Colonic mucosa (tissue), 4 donors: ENCODE data around the gene CCDC152. TPM values are rescaled to one million over a fixed set of nuclear protein-coding genes. Genes with fewer than 3 reads are reported as not detected.
A peak's percentile ranks its signal among the peaks of the same experiment; 100 is the strongest.
"Not testable (repeated sequence)": the region's sequence is repeated elsewhere in the genome, so short reads cannot be mapped to it uniquely, and the experiment has no call there.

ENCODE experiments used
- DNase-seq: peaks from one replicate; pipeline ENCODE4 v3.0.0-alpha.2; 2020
- H3K27ac ChIP-seq: fragments of 200-600 bp; one replicate; pipeline ENCODE4 v1.8.0; 2021
- H3K27me3 ChIP-seq: fragments of 200-600 bp; one replicate; pipeline ENCODE4 v1.8.0; 2021
- H3K36me3 ChIP-seq: fragments of 200-600 bp; one replicate; pipeline ENCODE4 v1.8.0; 2021
- H3K4me1 ChIP-seq: fragments of 200-600 bp; one replicate; pipeline ENCODE4 v1.8.0; 2021; ENCODE audit warnings: mild to moderate bottlenecking
- H3K4me3 ChIP-seq: fragments of 200-600 bp; one replicate; pipeline ENCODE4 v1.8.0; 2021
- H3K9ac ChIP-seq, 2 donors: one replicate each; pipeline ENCODE4 v1.7.0; 2013; ENCODE audit warnings: control low read depth in 2 of 2, low read depth in 2 of 2, low read length in 2 of 2
- H3K9me3 ChIP-seq: fragments of 200-600 bp; one replicate; pipeline ENCODE4 v1.8.0; 2021
- intact Hi-C: fragments of 100-400 bp; cut with DNase I; formaldehyde crosslinking; loops from one replicate; pipeline ENCODE4 v1.14.1; 2022
- total RNA-seq, 2 donors: library from RNA; stranded (reverse); fragmentation: NEBNext Ultra II Directional in 1 of 2; extraction: Animal tissue kit (Norgen Biotek cat#: 25700) in 1 of 2; gene quantifications; one replicate each; pipeline ENCODE4 v1.2.1, GENCODE V29; 2021
- TF ChIP-seq, protein P1 (sequence below): fragments of 200-600 bp; IDR thresholded peaks from one replicate; pipeline ENCODE4 v1.8.0; 2022; ENCODE audit warnings: antibody characterized with exemption, mild to moderate bottlenecking
- donor health status: healthy.
- donor health status: DM: no; HTN: no; CAD: no.
- donor health status: DM: no; HTN: no; CAD: no.

CCDC152 gene
- total RNA-seq, 2 donors from 2014 or later = 0.27 TPM; not detected in 1

DNA sequence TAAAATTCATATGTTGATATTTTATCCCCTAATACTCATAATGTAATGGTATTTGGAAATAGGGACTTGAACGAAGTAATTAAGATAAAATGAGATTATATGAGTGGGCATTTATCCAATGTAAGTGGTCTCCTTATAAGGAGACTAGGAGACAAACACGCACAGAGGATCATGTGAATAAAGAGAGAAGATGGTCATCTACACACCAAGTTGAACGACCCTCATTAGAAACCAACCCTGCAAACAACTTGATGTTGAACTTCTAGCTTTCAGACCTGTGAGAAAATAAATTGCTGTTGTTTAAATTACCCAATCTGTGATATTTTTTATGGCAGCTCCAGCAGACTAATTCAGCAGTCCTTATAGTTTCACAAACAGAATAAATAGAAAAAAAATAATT, 82.6 kb downstream of the CCDC152 start:
- no peaks in the 10 kb centered on the region for H3K4me1 ChIP-seq
- H3K9ac ChIP-seq = no peak overlapping the region
- TF ChIP-seq, protein P1, sequence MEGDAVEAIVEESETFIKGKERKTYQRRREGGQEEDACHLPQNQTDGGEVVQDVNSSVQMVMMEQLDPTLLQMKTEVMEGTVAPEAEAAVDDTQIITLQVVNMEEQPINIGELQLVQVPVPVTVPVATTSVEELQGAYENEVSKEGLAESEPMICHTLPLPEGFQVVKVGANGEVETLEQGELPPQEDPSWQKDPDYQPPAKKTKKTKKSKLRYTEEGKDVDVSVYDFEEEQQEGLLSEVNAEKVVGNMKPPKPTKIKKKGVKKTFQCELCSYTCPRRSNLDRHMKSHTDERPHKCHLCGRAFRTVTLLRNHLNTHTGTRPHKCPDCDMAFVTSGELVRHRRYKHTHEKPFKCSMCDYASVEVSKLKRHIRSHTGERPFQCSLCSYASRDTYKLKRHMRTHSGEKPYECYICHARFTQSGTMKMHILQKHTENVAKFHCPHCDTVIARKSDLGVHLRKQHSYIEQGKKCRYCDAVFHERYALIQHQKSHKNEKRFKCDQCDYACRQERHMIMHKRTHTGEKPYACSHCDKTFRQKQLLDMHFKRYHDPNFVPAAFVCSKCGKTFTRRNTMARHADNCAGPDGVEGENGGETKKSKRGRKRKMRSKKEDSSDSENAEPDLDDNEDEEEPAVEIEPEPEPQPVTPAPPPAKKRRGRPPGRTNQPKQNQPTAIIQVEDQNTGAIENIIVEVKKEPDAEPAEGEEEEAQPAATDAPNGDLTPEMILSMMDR = no peak
- intact Hi-C loops = no loop called here
- no peak overlapping the region for H3K27ac ChIP-seq
- no peak for DNase-seq
- H3K4me3 ChIP-seq = no peak overlapping the region
- H3K9me3 ChIP-seq = no peaks in the 10 kb centered on the region
- no peaks in the 10 kb centered on the region for H3K27me3 ChIP-seq
- H3K36me3 ChIP-seq = no peaks in the 10 kb centered on the region

DNA sequence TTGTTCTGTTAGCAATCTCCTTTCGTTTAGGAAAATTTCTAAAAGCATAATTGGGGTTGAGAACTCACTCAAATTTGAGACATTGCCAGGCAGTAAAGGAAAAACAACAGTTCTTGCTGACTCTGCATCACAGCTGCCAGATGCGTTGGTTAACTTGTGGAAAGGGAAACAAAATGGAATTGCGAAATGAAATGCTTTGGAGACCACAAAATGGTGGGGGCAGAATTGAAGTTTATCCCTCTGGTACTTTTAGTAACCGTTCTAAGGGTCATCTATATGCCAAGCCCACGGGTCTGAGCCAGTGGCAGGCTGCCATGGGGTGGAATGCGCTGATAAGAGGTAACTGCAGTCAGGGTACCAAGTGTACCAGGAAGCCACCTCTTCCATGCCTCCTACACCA, 83.7 kb downstream of the CCDC152 start:
- peak; percentile 50 for DNase-seq
- no peak overlapping the region for H3K4me3 ChIP-seq
- no peaks in the 10 kb centered on the region for H3K4me1 ChIP-seq
- TF ChIP-seq, protein P1 = no peak
- intact Hi-C loops = no loop called here
- H3K36me3 ChIP-seq = no peaks in the 10 kb centered on the region
- no peak overlapping the region for H3K9ac ChIP-seq
- no peaks in the 10 kb centered on the region for H3K9me3 ChIP-seq
- no peaks in the 10 kb centered on the region for H3K27me3 ChIP-seq
- no peak overlapping the region for H3K27ac ChIP-seq

DNA sequence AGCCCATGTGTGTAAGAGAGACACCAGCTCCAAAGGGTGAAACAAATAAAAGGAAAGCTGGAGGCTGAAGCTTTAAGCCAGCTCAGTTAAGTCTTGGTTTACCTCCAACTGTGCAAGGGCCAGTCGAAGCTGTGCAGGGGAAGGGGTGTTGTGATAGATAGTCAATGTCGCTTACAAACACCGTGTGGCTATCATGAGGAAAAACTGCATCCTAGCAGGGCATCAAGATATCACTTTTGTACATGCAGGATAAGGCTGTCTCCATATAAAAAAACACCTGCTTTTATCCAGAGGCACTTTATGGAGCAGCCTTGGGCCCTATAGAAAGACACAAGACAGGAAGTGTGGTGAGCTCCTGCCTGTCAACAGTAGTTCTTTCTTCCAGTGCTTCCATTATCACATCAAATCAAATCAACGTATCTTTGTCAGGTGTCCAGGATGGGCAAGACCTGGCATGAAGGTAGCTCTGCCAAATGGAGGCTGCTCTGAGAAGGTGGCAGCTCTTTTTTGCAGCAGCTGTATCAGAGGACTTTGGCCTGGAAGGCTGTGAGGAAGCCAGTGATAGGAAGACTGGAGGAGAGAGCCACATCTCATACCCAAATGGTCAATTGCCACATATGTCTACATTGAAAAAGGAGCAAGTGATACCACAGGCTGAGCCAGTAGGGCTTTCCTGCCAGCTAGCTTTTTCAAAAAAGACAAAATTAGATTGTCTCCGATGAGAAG, 84.4 kb downstream of the CCDC152 start:
- no peaks in the 10 kb centered on the region for H3K4me1 ChIP-seq
- no peak overlapping the region for H3K4me3 ChIP-seq
- H3K9ac ChIP-seq = no peak overlapping the region
- TF ChIP-seq, protein P1 = no peak
- intact Hi-C loops = no loop called here
- no peaks in the 10 kb centered on the region for H3K27me3 ChIP-seq
- H3K9me3 ChIP-seq = no peaks in the 10 kb centered on the region
- H3K27ac ChIP-seq = no peak overlapping the region
- H3K36me3 ChIP-seq = no peaks in the 10 kb centered on the region
- no peak for DNase-seq

DNA sequence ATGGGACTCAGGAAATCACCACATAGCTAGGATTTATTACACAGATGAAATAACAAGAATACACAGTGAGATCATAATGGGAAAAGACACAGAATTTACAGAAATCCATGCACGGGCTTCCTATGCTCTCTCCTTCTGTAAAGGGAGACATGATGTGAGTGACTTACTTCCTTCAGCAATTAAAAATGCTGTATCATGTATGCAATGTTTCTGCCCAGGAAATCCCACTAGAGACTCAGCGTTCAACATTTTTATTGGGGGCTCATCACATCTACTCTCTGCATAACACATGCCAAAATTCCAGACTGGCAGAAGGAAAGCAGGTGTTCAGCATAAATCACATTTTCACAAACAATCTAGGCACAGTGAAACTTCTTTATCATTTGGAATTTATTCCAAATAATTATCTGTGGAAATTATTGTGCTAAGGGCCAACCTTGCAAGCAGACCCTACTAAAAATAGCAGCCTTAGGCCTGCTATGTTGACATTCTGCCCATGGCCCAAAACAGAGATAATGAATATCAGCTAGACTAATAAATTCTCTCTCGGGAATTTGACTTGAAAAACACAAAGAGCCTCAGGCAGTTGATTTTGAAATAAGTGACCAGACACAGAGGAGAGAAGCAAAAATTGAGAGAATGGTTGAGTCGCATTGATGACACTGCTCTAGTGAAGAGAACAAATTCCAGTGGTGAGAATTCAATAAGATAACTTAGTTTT, 86.5 kb downstream of the CCDC152 start:
- H3K27me3 ChIP-seq = no peaks in the 10 kb centered on the region
- H3K27ac ChIP-seq = no peak overlapping the region
- H3K36me3 ChIP-seq = no peaks in the 10 kb centered on the region
- intact Hi-C loops = no loop called here
- TF ChIP-seq, protein P1 = no peak
- H3K4me1 ChIP-seq = no peaks in the 10 kb centered on the region
- H3K9ac ChIP-seq = no peak overlapping the region
- H3K9me3 ChIP-seq = no peaks in the 10 kb centered on the region
- no peak overlapping the region for H3K4me3 ChIP-seq
- no peak for DNase-seq

DNA sequence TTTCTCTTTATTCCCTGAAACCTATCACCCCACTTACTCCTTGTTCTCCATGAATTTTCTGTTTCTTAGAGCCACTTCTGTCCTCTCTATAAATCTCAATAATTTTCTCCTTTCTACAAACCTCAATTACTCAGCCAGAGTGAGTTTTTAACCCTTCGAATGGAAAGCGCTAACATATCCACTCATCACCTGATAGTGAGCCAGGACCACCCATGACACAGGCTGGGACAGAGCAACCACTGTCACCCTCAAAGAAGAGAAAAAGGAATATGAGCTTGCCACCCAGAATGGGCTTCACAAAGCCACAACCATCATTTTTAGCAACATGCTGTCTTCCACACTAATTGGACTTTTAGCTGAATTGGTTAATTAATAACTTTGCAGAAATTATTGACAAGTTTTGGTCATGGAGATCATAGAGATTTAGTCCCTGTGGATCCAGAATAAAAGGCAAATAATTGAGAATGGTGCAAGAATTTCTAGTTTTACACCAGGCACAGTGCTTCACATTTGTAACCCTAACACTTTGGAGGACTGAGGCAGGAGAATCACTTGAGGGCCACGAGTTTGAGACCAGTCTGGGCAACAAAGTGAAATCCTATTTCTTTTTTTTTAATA, 87.2 kb downstream of the CCDC152 start:
- TF ChIP-seq, protein P1 = no peak

DNA sequence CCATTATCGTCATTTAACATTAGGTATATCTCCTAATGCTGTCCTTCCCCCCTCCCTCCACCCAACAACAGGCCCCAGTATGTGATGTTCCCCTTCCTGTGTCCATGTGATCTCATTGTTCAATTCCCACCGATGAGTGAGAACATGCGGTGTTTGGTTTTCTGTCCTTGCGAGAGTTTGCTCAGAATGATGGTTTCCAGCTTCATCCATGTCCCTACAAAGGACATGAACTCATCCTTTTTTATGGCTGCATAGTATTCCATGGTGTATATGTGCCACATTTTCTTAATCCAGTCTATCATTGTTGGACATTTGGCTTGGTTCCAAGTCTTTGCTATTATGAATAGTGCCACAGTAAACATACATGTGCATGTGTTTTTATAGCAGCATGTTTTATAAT, 87.8 kb downstream of the CCDC152 start:
- intact Hi-C loops, DNase-seq, H3K9ac ChIP-seq, H3K27ac ChIP-seq, H3K4me3 ChIP-seq, H3K27me3 ChIP-seq, H3K4me1 ChIP-seq, H3K9me3 ChIP-seq, H3K36me3 ChIP-seq: not testable (repeated sequence)

More for the DNA sequence above, 87.2 kb downstream of the CCDC152 start:
- Histone ChIP-seq H3K9me3 (no peaks in the 10 kb centered on the region), H3K27me3 (no peaks in the 10 kb centered on the region), H3K9ac (no peak overlapping the region), H3K27ac (no peak overlapping the region), H3K4me3 (no peak overlapping the region), H3K36me3 (no peaks in the 10 kb centered on the region), H3K4me1 (no peaks in the 10 kb centered on the region)
- intact Hi-C loops = no loop called here
- DNase-seq = no peak
